ENCODE results near the gene MANBA.
"Not testable (repeated sequence)": the region's sequence is repeated elsewhere in the genome, so short reads cannot be mapped to it uniquely, and the experiment has no call there.

The MANBA gene

GRCh38 chr4:102758241-102759160, 2.3 kb downstream of the MANBA start:
- DNase-seq (ENCODE audit: low read depth in 1 of 2, low spot score in 1 of 2), result peak in 1 of 2 experiments; percentile 31
- in situ Hi-C loops (cut with HindIII; ENCODE audit: low pct_unique_long_range_greater_than_20kb, low sequenced_read_pairs), result no loop called here
- no peak for TF ChIP-seq JUND (IDR thresholded peaks at IDR 0.05; ENCODE audit: low read depth)

DNA sequence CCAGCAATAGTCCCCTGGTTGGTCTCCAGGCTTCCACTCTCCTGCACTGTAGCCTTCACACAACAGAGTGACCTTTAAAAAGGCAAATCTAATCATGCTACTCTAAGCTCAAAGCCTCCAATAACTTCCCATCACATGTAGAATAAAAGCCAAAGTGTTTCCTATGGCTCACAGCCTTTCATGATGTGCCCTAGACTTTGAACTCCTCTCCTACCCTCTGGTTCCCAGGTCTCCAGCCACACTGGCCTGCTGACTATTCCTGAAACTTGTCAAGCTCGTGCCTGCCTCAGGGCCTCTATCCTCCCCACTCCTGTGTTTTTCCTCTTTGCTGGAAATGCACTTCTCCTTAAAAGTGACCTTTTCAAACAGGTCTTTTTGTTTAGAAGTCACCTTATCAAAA, 3.1 kb downstream of the MANBA start:
- in situ Hi-C loops (cut with HindIII; ENCODE audit: low pct_unique_long_range_greater_than_20kb, low sequenced_read_pairs), result no loop called here
- TF ChIP-seq JUND (IDR thresholded peaks at IDR 0.05; ENCODE audit: low read depth), result no peak
- peak; percentile 7 to 71 for DNase-seq (ENCODE audit: low read depth in 1 of 2, low spot score in 1 of 2)

DNA sequence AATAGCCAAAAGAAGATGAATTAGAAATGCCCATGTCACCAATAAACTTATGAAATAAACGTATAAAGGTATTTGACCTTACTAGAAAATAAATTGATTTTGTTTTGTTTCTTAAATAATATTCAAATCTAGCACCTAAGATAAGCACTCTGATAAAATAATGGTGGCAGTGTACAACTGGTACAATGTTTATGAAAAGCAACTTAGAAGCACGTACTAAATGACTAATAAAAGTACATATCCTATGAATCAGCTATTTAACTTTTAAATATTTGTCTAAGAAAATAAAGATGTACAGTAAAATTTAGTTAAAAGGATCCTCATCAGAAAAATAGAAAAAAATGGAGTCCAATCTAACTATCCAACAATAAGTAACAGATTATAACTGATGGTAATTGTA, 6.7 kb downstream of the MANBA start:
- in situ Hi-C loops (cut with HindIII; ENCODE audit: low pct_unique_long_range_greater_than_20kb, low sequenced_read_pairs), result no loop called here
- no peak for TF ChIP-seq JUND (IDR thresholded peaks at IDR 0.05; ENCODE audit: low read depth)

DNA sequence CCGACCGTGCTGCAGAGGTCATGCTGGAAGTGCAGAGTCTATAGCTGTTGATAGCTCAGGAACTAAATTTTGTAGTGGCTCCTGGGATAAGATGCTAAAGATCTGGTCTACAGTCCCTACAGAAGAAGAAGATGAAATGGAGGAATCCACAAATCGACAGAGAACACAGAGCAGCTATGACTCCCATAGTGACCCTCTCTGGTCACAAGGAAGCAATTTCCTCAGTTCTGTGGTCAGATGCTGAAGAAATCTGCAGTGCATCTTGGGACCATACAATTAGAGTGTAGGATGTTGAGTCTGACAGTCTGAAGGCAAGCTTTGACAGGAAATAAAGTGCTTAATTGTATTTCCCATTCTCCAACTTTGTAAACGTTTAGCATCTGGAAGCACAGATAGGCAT, 8.8 kb downstream of the MANBA start:
- in situ Hi-C loops (cut with HindIII; ENCODE audit: low pct_unique_long_range_greater_than_20kb, low sequenced_read_pairs), result no loop called here
- DNase-seq (ENCODE audit: low read depth in 1 of 2, low spot score in 1 of 2), result no peak
- no peak for TF ChIP-seq JUND (IDR thresholded peaks at IDR 0.05; ENCODE audit: low read depth)

More for the DNA sequence above, 6.7 kb downstream of the MANBA start:
- DNase-seq (ENCODE audit: low read depth in 1 of 2, low spot score in 1 of 2), result no peak

GRCh38 chr4:102743352-102743751, 17.4 kb downstream of the MANBA start:
- in situ Hi-C loops (cut with HindIII; ENCODE audit: low pct_unique_long_range_greater_than_20kb, low sequenced_read_pairs); DNase-seq (ENCODE audit: low read depth in 1 of 2, low spot score in 1 of 2): not testable (repeated sequence)

DNA sequence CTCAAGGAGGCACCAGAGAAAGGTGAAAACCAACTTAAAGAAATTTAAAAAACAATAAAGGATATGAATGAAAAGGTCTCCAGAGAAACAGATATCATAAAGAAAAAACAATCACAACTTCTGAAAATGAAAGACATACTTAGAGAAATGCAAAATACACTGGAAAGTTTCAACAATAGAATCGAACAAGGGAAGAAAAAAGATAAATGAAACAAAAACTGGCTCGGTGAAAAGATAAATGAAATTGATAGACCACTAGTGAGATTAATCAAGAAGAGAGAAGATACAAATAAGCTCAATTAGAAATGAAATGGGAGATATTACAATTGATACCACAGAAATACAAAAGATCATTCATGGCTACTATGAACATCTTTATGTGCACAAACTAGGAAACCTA, 22.0 kb downstream of the MANBA start:
- in situ Hi-C loops (cut with HindIII; ENCODE audit: low pct_unique_long_range_greater_than_20kb, low sequenced_read_pairs); DNase-seq (ENCODE audit: low read depth in 1 of 2, low spot score in 1 of 2): not testable (repeated sequence)

- DNase-seq (ENCODE audit: low read depth in 1 of 2, low spot score in 1 of 2), result peak in 1 of 2 experiments; percentile 54
- in situ Hi-C loops (cut with HindIII; ENCODE audit: low pct_unique_long_range_greater_than_20kb, low sequenced_read_pairs), result no loop called here
- TF ChIP-seq JUND (IDR thresholded peaks at IDR 0.05; ENCODE audit: low read depth), result no peak
These were observed 23.9 kb downstream of the MANBA start for GRCh38 chr4:102736636-102737549.

- TF ChIP-seq JUND (IDR thresholded peaks at IDR 0.05; ENCODE audit: low read depth), result no peak
- in situ Hi-C loops (cut with HindIII; ENCODE audit: low pct_unique_long_range_greater_than_20kb, low sequenced_read_pairs), result no loop called here
- no peak for DNase-seq (ENCODE audit: low read depth in 1 of 2, low spot score in 1 of 2)
These were observed 25.2 kb downstream of the MANBA start for GRCh38 chr4:102735582-102735981.

DNA sequence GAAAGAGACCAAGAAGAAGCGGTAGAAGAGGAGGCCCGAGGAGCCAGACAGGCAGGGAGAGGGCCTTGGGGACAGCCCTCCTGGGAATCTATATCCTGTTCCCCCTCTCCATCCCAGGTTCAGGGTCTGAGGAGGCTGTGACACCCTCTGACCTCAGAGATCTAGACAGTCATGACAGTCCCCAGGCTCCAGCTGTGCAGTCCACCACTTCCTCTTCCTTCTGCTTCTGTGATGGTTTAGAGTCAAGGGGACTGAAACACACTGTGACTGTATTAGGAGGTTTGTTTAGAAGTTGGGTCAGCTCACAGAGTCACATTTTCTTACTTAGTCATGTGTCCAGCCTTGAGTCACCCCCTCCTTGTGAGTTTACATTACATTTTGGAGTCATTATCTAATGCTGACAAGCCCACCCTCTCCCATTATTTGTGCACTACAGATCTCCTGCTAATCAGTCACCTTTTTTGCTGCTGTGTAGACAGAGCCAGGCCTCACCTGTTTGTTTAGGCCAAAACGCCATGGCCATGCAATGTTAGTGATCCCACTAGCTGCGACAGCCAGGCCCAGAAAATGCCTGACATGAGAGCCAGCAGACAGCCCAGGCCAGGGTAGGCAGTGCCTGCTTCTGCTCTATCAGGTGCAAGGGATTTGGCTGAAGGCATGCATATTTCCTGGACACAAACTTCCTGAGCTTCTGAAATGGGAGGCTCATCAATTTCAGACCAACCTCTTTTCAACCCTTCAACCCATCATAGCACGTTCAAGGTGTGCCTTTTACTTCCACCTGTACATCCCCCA, 26.0 kb downstream of the MANBA start:
- no peak for DNase-seq (ENCODE audit: low read depth in 1 of 2, low spot score in 1 of 2)
- in situ Hi-C loops (cut with HindIII; ENCODE audit: low pct_unique_long_range_greater_than_20kb, low sequenced_read_pairs), result no loop called here
- no peak for TF ChIP-seq JUND (IDR thresholded peaks at IDR 0.05; ENCODE audit: low read depth)

DNA sequence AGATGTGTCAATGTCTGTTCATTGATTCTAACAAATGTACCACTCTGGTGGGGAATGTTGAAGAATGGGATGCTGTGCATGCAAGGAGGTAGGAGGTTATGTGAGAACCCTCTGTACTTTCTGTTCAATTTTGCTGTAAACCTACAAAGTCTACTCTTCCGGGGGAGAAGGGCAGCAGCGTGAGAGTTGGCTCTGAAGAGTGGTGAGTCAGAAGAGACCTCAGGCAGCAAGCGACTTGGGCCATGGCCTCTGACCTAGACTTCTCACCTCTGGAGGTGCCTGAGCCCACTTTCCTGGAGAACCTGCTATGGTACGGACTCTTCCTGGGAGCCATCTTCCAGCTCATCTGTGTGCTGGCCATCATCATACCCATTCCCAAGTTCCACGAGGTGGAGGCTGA, 26.7 kb downstream of the MANBA start:
- DNase-seq (ENCODE audit: low read depth in 1 of 2, low spot score in 1 of 2), result no peak
- in situ Hi-C loops (cut with HindIII; ENCODE audit: low pct_unique_long_range_greater_than_20kb, low sequenced_read_pairs), result no loop called here
- no peak for TF ChIP-seq JUND (IDR thresholded peaks at IDR 0.05; ENCODE audit: low read depth)

GRCh38 chr4:102733084-102733483, 27.7 kb downstream of the MANBA start:
- no peak for TF ChIP-seq JUND (IDR thresholded peaks at IDR 0.05; ENCODE audit: low read depth)
- no peak for DNase-seq (ENCODE audit: low read depth in 1 of 2, low spot score in 1 of 2)
- in situ Hi-C loops (cut with HindIII; ENCODE audit: low pct_unique_long_range_greater_than_20kb, low sequenced_read_pairs), result no loop called here

DNA sequence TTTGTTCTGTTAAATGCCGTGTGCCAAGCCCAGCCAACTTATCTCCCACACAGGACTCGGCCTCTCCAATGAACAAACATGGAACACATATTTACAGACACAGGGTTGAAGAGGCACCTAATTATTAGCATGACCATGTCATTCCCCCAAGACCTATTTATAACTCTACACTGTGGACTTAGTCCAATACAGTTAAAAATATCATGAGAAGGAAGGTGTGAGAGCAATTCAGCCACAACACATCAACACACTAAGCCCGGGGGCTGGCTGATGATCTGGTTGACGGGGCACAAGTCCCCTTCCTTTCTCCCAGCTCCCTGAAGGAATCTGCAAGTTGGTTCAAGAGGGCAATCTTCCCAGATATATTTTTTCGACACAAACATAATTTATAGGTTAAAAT, 28.1 kb downstream of the MANBA start:
- in situ Hi-C loops (cut with HindIII; ENCODE audit: low pct_unique_long_range_greater_than_20kb, low sequenced_read_pairs), result no loop called here

More for the DNA sequence above, 28.1 kb downstream of the MANBA start:
- no peak for TF ChIP-seq JUND (IDR thresholded peaks at IDR 0.05; ENCODE audit: low read depth)
- no peak for DNase-seq (ENCODE audit: low read depth in 1 of 2, low spot score in 1 of 2)
